Brain microvascular endothelial cell (primary cell): ENCODE measurements around the gene TRIP4.
"Not testable (repeated sequence)": the region's sequence is repeated elsewhere in the genome, so short reads cannot be mapped to it uniquely, and the experiment has no call there.

Source experiments
- DNase-seq: peaks from one replicate; pipeline ENCODE4 v3.0.0-alpha.2; 2020
- H3K27ac ChIP-seq: fragments of 250-450 bp; sonication (Bioruptor Pico); 2 replicates; pipeline ENCODE4 v1.5.1; 2020; ENCODE audit warnings: mild to moderate bottlenecking, moderate library complexity
- H3K27me3 ChIP-seq: fragments of 250-450 bp; sonication (Bioruptor Pico); replicated peaks from 2 replicates; pipeline ENCODE4 v1.5.1; 2020; ENCODE audit warnings: mild to moderate bottlenecking
- H3K36me3 ChIP-seq: fragments of 250-450 bp; sonication (Bioruptor Pico); replicated peaks from 2 replicates; pipeline ENCODE4 v1.5.1; 2020; ENCODE audit warnings: mild to moderate bottlenecking
- H3K4me3 ChIP-seq: 2 replicates; pipeline ENCODE4 v1.5.1; 2011; ENCODE audit warnings: low read depth, mild to moderate bottlenecking, control low read depth, low read length, moderate library complexity
- CTCF ChIP-seq: IDR thresholded peaks from 2 replicates; pipeline ENCODE4 v1.5.1; 2011; ENCODE audit warnings: low read depth, mild to moderate bottlenecking, moderate library complexity, low read length, control low read depth, inconsistent platforms; ENCODE audit errors: missing control alignments
- in situ Hi-C: cut with HindIII; loops from 2 replicates; pipeline ENCODE4 v1.10.0; 2017; ENCODE audit warnings: low sequenced_read_pairs, low pct_ligation_motif_present

Gene TRIP4

GRCh38 chr15:64355348-64355943 is 32.2 kb upstream of the TRIP4 start:
- H3K36me3 ChIP-seq: no peaks in the 10 kb centered on the region
- peak overlapping the region; percentile 88 for H3K4me3 ChIP-seq
- in situ Hi-C loops: no loop called here
- peak overlapping the region; percentile 38 for H3K27ac ChIP-seq
- no peaks in the 10 kb centered on the region for H3K27me3 ChIP-seq
- no peak for DNase-seq
- TF ChIP-seq CTCF: peak; percentile 8

- H3K4me3 ChIP-seq: peak within 1 kb of the TSS; percentile 88
- TF ChIP-seq CTCF: peak; percentile 56
Observed at GRCh38 chr15:64355944-64356709, 31.5 kb upstream of the TRIP4 start, which contains the start of gene CSNK1G1. CSNK1G1 (minus strand) TSS chr15:64356173; CDS start chr15:64300499, 55,674 bp downstream.

GRCh38 chr15:64356710-64357040 is 31.0 kb upstream of the TRIP4 start:
- Histone ChIP-seq H3K36me3 (no peaks in the 10 kb centered on the region), H3K27me3 (no peaks in the 10 kb centered on the region), H3K27ac (no peak overlapping the region), H3K4me3 (peak overlapping the region; percentile 88)
- DNase-seq: no peak
- TF ChIP-seq CTCF: no peak
- in situ Hi-C loops: no loop called here

More at GRCh38 chr15:64355944-64356709, 31.5 kb upstream of the TRIP4 start, which contains the start of gene CSNK1G1:
- peak; percentile 97 for DNase-seq
- H3K27ac ChIP-seq: peak within 1 kb of the TSS; percentile 38
- in situ Hi-C loops: no loop called here
- H3K36me3 ChIP-seq: no peaks in the 10 kb centered on the region
- H3K27me3 ChIP-seq: no peaks in the 10 kb centered on the region

GRCh38 chr15:64361259-64361658 is 26.4 kb upstream of the TRIP4 start:
- no peak for TF ChIP-seq CTCF
- no peak for DNase-seq
- Histone ChIP-seq H3K36me3 (no peaks in the 10 kb centered on the region), H3K27ac (no peak overlapping the region), H3K4me3 (no peak overlapping the region), H3K27me3 (no peaks in the 10 kb centered on the region)
- in situ Hi-C loops: no loop called here

GRCh38 chr15:64369078-64369607 is 18.5 kb upstream of the TRIP4 start:
- no peaks in the 10 kb centered on the region for H3K27me3 ChIP-seq
- H3K27ac ChIP-seq: no peak overlapping the region
- in situ Hi-C loops: no loop called here
- DNase-seq: peak; percentile 10
- TF ChIP-seq CTCF: no peak
- no peaks in the 10 kb centered on the region for H3K36me3 ChIP-seq
- no peak overlapping the region for H3K4me3 ChIP-seq

- DNase-seq, H3K4me3 ChIP-seq, H3K27ac ChIP-seq, in situ Hi-C loops, H3K27me3 ChIP-seq, H3K36me3 ChIP-seq: not testable (repeated sequence)
Observed at GRCh38 chr15:64371383-64371782, 16.3 kb upstream of the TRIP4 start.
